Endothelial cell of hepatic sinusoid (primary cell): ENCODE measurements around the gene KCNK10.

ENCODE experiments used
- in situ Hi-C: cut with HindIII; loops from 2 replicates; pipeline ENCODE4 v1.10.0; 2017; ENCODE audit warnings: low sequenced_read_pairs

The KCNK10 gene

GRCh38 chr14:88231603-88232002 is 91.5 kb downstream of the KCNK10 start:
- in situ Hi-C loops = no loop called here

GRCh38 chr14:88229428-88229827 is 93.6 kb downstream of the KCNK10 start:
- in situ Hi-C loops = no loop called here

GRCh38 chr14:88228522-88229236 is 94.4 kb downstream of the KCNK10 start:
- in situ Hi-C loops = no loop called here

GRCh38 chr14:88227693-88228092 is 95.4 kb downstream of the KCNK10 start:
- in situ Hi-C loops = no loop called here

- in situ Hi-C loops = no loop called here
Measured at GRCh38 chr14:88225721-88226120, 97.3 kb downstream of the KCNK10 start.

GRCh38 chr14:88218119-88218915 is 104.8 kb downstream of the KCNK10 start:
- in situ Hi-C loops = no loop called here

- in situ Hi-C loops = no loop called here
Measured at GRCh38 chr14:88212691-88213090, 110.4 kb downstream of the KCNK10 start.

- in situ Hi-C loops = no loop called here
Measured at GRCh38 chr14:88210426-88210825, 112.6 kb downstream of the KCNK10 start.

GRCh38 chr14:88209273-88209672 is 113.8 kb downstream of the KCNK10 start:
- in situ Hi-C loops = no loop called here

- in situ Hi-C loops = no loop called here
Measured at GRCh38 chr14:88208858-88209257, 114.2 kb downstream of the KCNK10 start.

- in situ Hi-C loops = no loop called here
Measured at GRCh38 chr14:88204221-88204620, 118.8 kb downstream of the KCNK10 start.

- in situ Hi-C loops = no loop called here
Measured at GRCh38 chr14:88203291-88203690, 119.8 kb downstream of the KCNK10 start.

GRCh38 chr14:88202286-88202685 is 120.8 kb downstream of the KCNK10 start:
- in situ Hi-C loops = no loop called here

- in situ Hi-C loops = no loop called here
Measured at GRCh38 chr14:88201851-88202250, 121.2 kb downstream of the KCNK10 start.

- in situ Hi-C loops = no loop called here
Measured at GRCh38 chr14:88199882-88200281, 123.2 kb downstream of the KCNK10 start.

- in situ Hi-C loops = no loop called here
Measured at GRCh38 chr14:88198446-88198845, 124.6 kb downstream of the KCNK10 start.

- in situ Hi-C loops = no loop called here
Measured at GRCh38 chr14:88196925-88197324, 126.1 kb downstream of the KCNK10 start.

GRCh38 chr14:88196116-88196890 is 126.8 kb downstream of the KCNK10 start:
- in situ Hi-C loops = no loop called here

GRCh38 chr14:88195676-88196075 is 127.4 kb downstream of the KCNK10 start:
- in situ Hi-C loops = no loop called here

- in situ Hi-C loops = no loop called here
Measured at GRCh38 chr14:88194531-88194930, 128.5 kb downstream of the KCNK10 start.

GRCh38 chr14:88191605-88192004 is 131.5 kb downstream of the KCNK10 start:
- in situ Hi-C loops = no loop called here
